Measurements from ENCODE around the gene SLC7A6OS.

Gene SLC7A6OS

DNA sequence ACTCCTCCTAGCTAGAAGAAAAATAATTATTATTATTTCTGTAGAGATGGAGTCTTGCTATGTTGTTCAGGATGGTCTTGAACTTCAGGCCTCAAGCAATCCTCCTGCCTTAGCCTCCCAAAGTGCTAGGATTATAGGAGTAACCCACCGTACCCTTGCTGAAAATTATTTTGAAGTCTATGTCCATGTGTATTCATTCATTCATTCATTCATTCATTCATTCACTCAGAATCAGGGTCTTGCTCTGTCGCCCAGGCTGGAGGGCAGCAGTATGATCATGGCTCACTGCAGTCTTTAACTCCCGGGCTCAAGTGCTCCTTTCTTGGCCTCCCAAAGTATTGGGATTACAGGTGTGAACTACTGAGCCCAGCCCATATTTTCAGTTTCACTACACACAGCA lies 4.1 kb downstream of the SLC7A6OS start:
- DNase-seq (ENCODE audit: insufficient read length, low spot score) (no peak), FAIRE-seq (no peak)
- TF ChIP-seq SPI1 (IDR thresholded peaks at IDR 0.05; ENCODE audit: low read depth, low read length) (no peak), TAF1 (IDR thresholded peaks at IDR 0.05; ENCODE audit: low read depth, low read length) (no peak), POU2F2 (IDR thresholded peaks at IDR 0.05; ENCODE audit: low read depth, low read length) (no peak), POLR2AphosphoS5 (IDR thresholded peaks at IDR 0.05; ENCODE audit: low read depth, low read length) (no peak), POLR2A (IDR thresholded peaks at IDR 0.05; ENCODE audit: low read depth, low read length) (no peak), PAX5 (IDR thresholded peaks at IDR 0.05; ENCODE audit: insufficient read depth, low read length, severe bottlenecking) (no peak)

GRCh38 chr16:68300734-68301459 lies 9.8 kb downstream of the SLC7A6OS start:
- DNase-seq (ENCODE audit: insufficient read length, low spot score), result no peak
- TF ChIP-seq POLR2A (IDR thresholded peaks at IDR 0.05; ENCODE audit: low read depth, low read length) (0 out of 2 replicates have a peak, but pooled peaks have one; percentile 42), POU2F2 (IDR thresholded peaks at IDR 0.05; ENCODE audit: low read depth, low read length) (no peak), TAF1 (IDR thresholded peaks at IDR 0.05; ENCODE audit: low read depth, low read length) (no peak), PAX5 (IDR thresholded peaks at IDR 0.05; ENCODE audit: insufficient read depth, low read length, severe bottlenecking) (no peak), SPI1 (IDR thresholded peaks at IDR 0.05; ENCODE audit: low read depth, low read length) (no peak), POLR2AphosphoS5 (IDR thresholded peaks at IDR 0.05; ENCODE audit: low read depth, low read length) (peak; percentile 40)
- no peak for FAIRE-seq

DNA sequence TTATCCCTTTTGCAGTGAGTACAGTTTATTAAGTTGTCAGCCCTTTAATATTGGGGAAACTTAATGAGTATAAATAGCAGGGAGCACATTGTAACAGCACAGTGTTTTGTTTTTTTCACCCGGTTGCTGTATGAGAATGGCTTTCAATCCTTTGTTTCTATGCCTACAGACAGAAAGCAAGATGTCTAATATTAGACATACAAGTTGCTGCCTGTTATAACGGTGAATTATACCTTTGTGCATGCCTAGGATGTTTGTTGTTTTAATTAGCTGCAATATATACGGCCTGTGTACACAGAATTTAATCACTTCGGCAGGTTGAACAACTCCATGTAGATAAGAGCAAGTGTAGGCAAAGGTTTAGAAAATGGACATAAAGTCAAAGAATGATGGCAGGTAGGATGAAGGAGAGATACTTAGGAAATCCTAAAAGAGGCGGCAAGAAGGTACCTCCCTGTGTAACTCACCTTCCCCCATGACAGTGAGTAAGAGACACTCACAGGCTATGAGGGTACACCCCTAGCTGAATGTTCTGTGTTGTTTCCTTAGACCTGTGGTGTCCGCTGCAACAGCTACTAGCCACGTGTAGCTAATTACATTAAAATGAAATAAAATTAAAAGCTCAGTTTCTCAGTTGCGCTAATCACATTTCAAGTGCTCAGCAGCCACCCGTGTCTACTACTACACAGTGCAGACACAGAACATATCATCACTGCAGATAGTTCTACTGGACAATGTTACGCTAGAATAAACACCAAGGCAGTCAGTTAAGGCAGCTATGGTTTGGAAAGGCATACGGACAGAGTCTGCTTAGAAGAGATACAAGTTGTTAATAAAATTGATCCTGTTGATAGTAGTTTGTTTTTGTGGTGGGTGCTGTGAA lies 10.9 kb downstream of the SLC7A6OS start:
- DNase-seq (ENCODE audit: insufficient read length, low spot score), result no peak
- TF ChIP-seq SPI1 (IDR thresholded peaks at IDR 0.05; ENCODE audit: low read depth, low read length) (no peak), POLR2AphosphoS5 (IDR thresholded peaks at IDR 0.05; ENCODE audit: low read depth, low read length) (0 out of 2 replicates have a peak, but pooled peaks have one; percentile 62), POU2F2 (IDR thresholded peaks at IDR 0.05; ENCODE audit: low read depth, low read length) (no peak), PAX5 (IDR thresholded peaks at IDR 0.05; ENCODE audit: insufficient read depth, low read length, severe bottlenecking) (no peak), TAF1 (IDR thresholded peaks at IDR 0.05; ENCODE audit: low read depth, low read length) (no peak), POLR2A (IDR thresholded peaks at IDR 0.05; ENCODE audit: low read depth, low read length) (peak; percentile 51; the same call in 1 of the 2 replicates)
- FAIRE-seq, result no peak

GRCh38 chr16:68298907-68299561 lies 11.7 kb downstream of the SLC7A6OS start:
- no peak for DNase-seq (ENCODE audit: insufficient read length, low spot score)
- no peak for TF ChIP-seq POU2F2 (IDR thresholded peaks at IDR 0.05; ENCODE audit: low read depth, low read length)
- no peak for TF ChIP-seq SPI1 (IDR thresholded peaks at IDR 0.05; ENCODE audit: low read depth, low read length)
- no peak for TF ChIP-seq TAF1 (IDR thresholded peaks at IDR 0.05; ENCODE audit: low read depth, low read length)
- 0 out of 2 replicates have a peak, but pooled peaks have one; percentile 15 for TF ChIP-seq POLR2A (IDR thresholded peaks at IDR 0.05; ENCODE audit: low read depth, low read length)
- no peak for TF ChIP-seq PAX5 (IDR thresholded peaks at IDR 0.05; ENCODE audit: insufficient read depth, low read length, severe bottlenecking)
- FAIRE-seq, result no peak

- DNase-seq (ENCODE audit: insufficient read length, low spot score), result no peak
- TF ChIP-seq POLR2A (IDR thresholded peaks at IDR 0.05; ENCODE audit: low read depth, low read length) (no peak), SPI1 (IDR thresholded peaks at IDR 0.05; ENCODE audit: low read depth, low read length) (no peak), POU2F2 (IDR thresholded peaks at IDR 0.05; ENCODE audit: low read depth, low read length) (0 out of 2 replicates have a peak, but pooled peaks have one; percentile 23)
- no peak for FAIRE-seq
Observed at GRCh38 chr16:68298312-68298711, 12.4 kb downstream of the SLC7A6OS start.

DNA sequence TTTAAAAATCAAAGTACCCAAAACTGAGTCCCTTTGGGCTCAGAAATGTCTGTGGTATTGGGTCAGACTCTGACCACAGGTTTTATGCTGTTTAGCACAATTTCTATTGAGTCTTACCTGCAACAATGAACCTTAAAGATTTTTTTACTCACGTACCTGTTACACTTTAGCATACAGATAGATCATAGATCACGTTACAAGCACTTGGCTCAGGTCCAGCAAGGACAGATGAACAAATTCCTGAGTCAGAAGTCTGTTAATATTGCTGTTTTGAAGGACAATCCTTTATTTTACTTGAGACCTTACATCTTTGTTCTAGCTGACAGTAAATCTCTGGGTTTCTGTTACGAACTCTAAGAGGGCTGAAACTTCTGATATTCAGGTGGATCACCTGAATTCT lies 12.8 kb downstream of the SLC7A6OS start:
- TF ChIP-seq PAX5 (IDR thresholded peaks at IDR 0.05; ENCODE audit: insufficient read depth, low read length, severe bottlenecking), result no peak
- TF ChIP-seq POLR2A (IDR thresholded peaks at IDR 0.05; ENCODE audit: low read depth, low read length), result no peak
- FAIRE-seq (no peak), DNase-seq (ENCODE audit: insufficient read length, low spot score) (no peak)

DNA sequence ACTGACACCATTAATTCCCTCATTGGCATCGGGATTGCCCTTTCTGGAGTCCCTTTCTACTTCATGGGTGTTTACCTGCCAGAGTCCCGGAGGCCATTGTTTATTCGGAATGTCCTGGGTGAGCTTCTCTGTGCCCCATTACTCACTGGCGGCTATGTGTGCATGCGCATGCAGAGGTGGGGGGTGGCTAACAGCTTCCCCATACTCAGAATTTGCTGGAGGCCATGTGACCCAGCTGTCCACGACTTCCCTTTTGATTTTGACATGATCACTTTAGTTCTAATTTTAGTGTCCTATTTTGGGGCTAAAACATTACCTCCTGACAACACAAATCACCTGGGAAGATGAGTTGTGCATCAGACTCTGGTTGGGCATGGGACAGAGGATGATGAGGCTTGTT lies 14.1 kb downstream of the SLC7A6OS start:
- FAIRE-seq (no peak), DNase-seq (ENCODE audit: insufficient read length, low spot score) (no peak)
- TF ChIP-seq POLR2AphosphoS5 (IDR thresholded peaks at IDR 0.05; ENCODE audit: low read depth, low read length), result no peak
- TF ChIP-seq POU2F2 (IDR thresholded peaks at IDR 0.05; ENCODE audit: low read depth, low read length), result no peak
- TF ChIP-seq PAX5 (IDR thresholded peaks at IDR 0.05; ENCODE audit: insufficient read depth, low read length, severe bottlenecking), result no peak
- TF ChIP-seq TAF1 (IDR thresholded peaks at IDR 0.05; ENCODE audit: low read depth, low read length), result no peak
- TF ChIP-seq POLR2A (IDR thresholded peaks at IDR 0.05; ENCODE audit: low read depth, low read length), result no peak; the same call in 1 of the 2 replicates
- no peak for TF ChIP-seq SPI1 (IDR thresholded peaks at IDR 0.05; ENCODE audit: low read depth, low read length)

DNA sequence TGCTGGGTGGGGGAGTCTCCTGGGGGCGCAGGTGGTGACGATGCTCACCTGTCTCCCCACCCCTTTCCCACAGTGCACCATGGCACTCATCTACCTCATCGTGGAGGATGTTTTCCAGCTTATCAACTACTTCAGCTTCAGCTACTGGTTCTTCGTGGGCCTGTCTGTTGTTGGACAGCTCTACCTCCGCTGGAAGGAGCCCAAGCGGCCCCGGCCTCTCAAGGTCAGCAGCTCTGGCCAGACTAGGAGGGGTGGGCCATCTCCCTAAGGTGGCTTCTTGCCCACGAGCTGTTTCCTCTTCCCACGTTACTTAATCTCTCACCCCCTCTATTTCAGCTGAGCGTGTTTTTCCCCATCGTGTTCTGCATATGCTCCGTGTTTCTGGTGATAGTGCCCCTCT lies 14.5 kb downstream of the SLC7A6OS start:
- FAIRE-seq (no peak), DNase-seq (ENCODE audit: insufficient read length, low spot score) (no peak)
- TF ChIP-seq TAF1 (IDR thresholded peaks at IDR 0.05; ENCODE audit: low read depth, low read length), result no peak
- no peak; the same call in 1 of the 2 replicates for TF ChIP-seq POLR2A (IDR thresholded peaks at IDR 0.05; ENCODE audit: low read depth, low read length)
- TF ChIP-seq POLR2AphosphoS5 (IDR thresholded peaks at IDR 0.05; ENCODE audit: low read depth, low read length), result no peak
- TF ChIP-seq POU2F2 (IDR thresholded peaks at IDR 0.05; ENCODE audit: low read depth, low read length), result no peak
- TF ChIP-seq PAX5 (IDR thresholded peaks at IDR 0.05; ENCODE audit: insufficient read depth, low read length, severe bottlenecking), result no peak
- TF ChIP-seq SPI1 (IDR thresholded peaks at IDR 0.05; ENCODE audit: low read depth, low read length), result no peak

DNA sequence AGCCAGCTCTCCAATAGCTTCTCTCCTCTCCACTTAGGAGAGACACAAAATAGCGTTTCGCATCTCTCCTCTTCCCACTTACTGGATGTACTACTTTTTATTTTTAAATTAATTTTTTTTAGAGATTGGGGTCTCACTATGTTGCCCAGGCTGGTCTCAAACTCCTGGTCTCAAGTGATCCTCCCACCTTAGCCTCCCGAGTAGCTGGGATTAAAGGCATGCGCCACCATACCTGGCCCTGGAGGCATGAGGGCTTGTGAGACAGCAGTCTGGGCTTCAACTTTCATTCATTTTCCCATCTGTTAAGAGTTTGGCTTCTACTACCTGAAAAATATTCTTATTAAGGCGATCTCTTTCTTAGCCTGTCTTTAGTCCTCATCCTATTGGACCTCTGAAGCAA lies 18.3 kb downstream of the SLC7A6OS start:
- no peak for FAIRE-seq
- TF ChIP-seq POLR2A (IDR thresholded peaks at IDR 0.05; ENCODE audit: low read depth, low read length) (no peak), PAX5 (IDR thresholded peaks at IDR 0.05; ENCODE audit: insufficient read depth, low read length, severe bottlenecking) (no peak), POU2F2 (IDR thresholded peaks at IDR 0.05; ENCODE audit: low read depth, low read length) (no peak), SPI1 (IDR thresholded peaks at IDR 0.05; ENCODE audit: low read depth, low read length) (no peak), TAF1 (IDR thresholded peaks at IDR 0.05; ENCODE audit: low read depth, low read length) (no peak), POLR2AphosphoS5 (IDR thresholded peaks at IDR 0.05; ENCODE audit: low read depth, low read length) (no peak)
- DNase-seq (ENCODE audit: insufficient read length, low spot score), result no peak

Measured in GM12891 (cell line).